ENCODE data around the gene CMKLR1.

DNA sequence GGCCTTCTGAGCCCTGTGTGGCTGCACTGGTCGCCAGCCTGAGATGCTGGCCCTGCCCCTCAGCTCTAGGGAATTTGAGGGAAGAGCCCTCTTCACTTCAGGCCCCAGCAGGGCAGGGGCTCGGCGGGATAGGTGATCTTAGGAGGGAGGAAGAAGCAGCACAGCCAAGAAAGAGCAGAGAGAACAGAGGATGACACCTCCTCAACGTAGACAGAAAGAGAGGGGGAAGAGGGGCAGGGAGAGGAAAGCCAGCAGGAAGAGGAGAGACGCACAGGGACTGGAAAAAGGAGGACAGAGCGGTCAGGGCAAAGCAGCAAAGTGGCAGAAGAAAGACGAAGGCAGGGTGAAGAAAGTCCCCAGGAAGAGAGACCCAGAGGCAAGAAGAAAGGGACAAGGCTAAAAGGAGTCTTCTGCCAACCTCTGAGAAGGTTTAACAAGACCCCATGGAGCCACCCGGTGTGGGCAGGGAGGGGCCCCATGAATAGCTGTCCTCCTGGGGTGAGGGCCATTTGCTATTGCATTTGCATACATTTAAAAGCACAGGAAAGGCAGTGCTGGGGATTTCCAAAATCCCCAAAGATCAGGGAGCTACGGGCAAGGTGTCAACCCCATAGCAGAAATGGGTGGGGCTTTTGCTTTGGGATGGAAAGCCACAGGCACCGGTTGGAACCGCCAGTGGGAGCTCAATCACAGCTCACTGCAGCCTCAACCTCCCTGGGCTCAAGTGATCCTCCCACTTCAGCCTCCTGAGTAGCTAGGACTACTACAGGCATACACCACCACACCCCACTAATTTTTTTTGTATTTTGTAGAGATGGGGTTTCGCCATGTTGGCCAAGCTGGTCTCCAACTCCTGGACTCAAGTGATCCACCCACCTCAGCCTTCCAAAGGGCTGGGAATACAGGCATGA, 22.7 kb downstream of the CMKLR1 start:
- TF ChIP-seq, protein P1, sequence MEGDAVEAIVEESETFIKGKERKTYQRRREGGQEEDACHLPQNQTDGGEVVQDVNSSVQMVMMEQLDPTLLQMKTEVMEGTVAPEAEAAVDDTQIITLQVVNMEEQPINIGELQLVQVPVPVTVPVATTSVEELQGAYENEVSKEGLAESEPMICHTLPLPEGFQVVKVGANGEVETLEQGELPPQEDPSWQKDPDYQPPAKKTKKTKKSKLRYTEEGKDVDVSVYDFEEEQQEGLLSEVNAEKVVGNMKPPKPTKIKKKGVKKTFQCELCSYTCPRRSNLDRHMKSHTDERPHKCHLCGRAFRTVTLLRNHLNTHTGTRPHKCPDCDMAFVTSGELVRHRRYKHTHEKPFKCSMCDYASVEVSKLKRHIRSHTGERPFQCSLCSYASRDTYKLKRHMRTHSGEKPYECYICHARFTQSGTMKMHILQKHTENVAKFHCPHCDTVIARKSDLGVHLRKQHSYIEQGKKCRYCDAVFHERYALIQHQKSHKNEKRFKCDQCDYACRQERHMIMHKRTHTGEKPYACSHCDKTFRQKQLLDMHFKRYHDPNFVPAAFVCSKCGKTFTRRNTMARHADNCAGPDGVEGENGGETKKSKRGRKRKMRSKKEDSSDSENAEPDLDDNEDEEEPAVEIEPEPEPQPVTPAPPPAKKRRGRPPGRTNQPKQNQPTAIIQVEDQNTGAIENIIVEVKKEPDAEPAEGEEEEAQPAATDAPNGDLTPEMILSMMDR (conservative IDR thresholded peaks at IDR 0.05; ENCODE audit: low read depth, low read length), result no peak
- TF ChIP-seq EZH2 (IDR thresholded peaks at IDR 0.05; ENCODE audit: borderline replicate concordance, low read depth, low read length, poor library complexity, severe bottlenecking), result no peak

Data from A673 (cell line).